Caco-2 (cell line): ENCODE results near the gene ATP1A4. TPM values are rescaled to one million over a fixed set of nuclear protein-coding genes. Genes with fewer than 3 reads are reported as not detected.

ENCODE experiments used
- BruUV-seq: library from RNA; stranded (reverse); fragments of 400-500 nt; replicated peaks from 2 replicates; lab custom pipeline; 2021; lab: Mats Ljungman, UMichigan
- CTCF ChIA-PET: fragments of 300-600 bp; sonication (Branson Sonifier 250); formaldehyde crosslinking; loops from one replicate; lab custom pipeline; 2022; ENCODE audit warnings: antibody characterized with exemption; lab: Charles Lee
- POLR2A ChIA-PET: fragments of 300-600 bp; sonication (Branson Sonifier 250); formaldehyde crosslinking; loops from one replicate; lab custom pipeline; 2022; ENCODE audit warnings: antibody characterized with exemption; lab: Charles Lee
- DNase-seq, 2 experiments: peaks; one replicate each; pipeline versions ENCODE4 v3.0.0 to v3.0.0-alpha.2; 2020 to 2022
- H3K27me3 ChIP-seq: replicated peaks from 2 replicates; pipeline ENCODE4 v1.6.0; 2011; ENCODE audit warnings: low read length; ENCODE audit not compliant: control insufficient read depth, insufficient read depth
- H3K36me3 ChIP-seq: 2 replicates; pipeline ENCODE4 v1.5.1; 2011; ENCODE audit warnings: low read length; ENCODE audit not compliant: control insufficient read depth, insufficient read depth
- H3K4me1 ChIP-seq: fragments of 250-450 bp; sonication (Bioruptor Pico); 2 replicates; pipeline ENCODE4 v1.5.1; 2020; ENCODE audit warnings: mild to moderate bottlenecking
- H3K4me3 ChIP-seq: 2 replicates; pipeline ENCODE4 v1.5.1; 2011; ENCODE audit warnings: low read depth, mild to moderate bottlenecking, control low read depth, low read length
- H3K9me3 ChIP-seq: fragments of 250-450 bp; sonication (Bioruptor Pico); 2 replicates; pipeline ENCODE4 v1.5.1; 2020; ENCODE audit warnings: mild to moderate bottlenecking, moderate library complexity
- H3K27ac Mint-ChIP-seq: one replicate; pipeline ENCODE4 v1.8.0; 2022; ENCODE audit warnings: mixed read lengths; ENCODE audit not compliant: unreplicated experiment
- H3K27me3 Mint-ChIP-seq: one replicate; pipeline ENCODE4 v1.8.0; 2022; ENCODE audit warnings: mixed read lengths; ENCODE audit not compliant: insufficient read depth, unreplicated experiment
- H3K36me3 Mint-ChIP-seq: one replicate; pipeline ENCODE4 v1.8.0; 2022; ENCODE audit warnings: mild to moderate bottlenecking, mixed read lengths; ENCODE audit not compliant: insufficient read depth, unreplicated experiment
- H3K4me1 Mint-ChIP-seq: one replicate; pipeline ENCODE4 v1.8.0; 2022; ENCODE audit warnings: low read depth, mixed read lengths; ENCODE audit not compliant: unreplicated experiment
- H3K4me3 Mint-ChIP-seq: one replicate; pipeline ENCODE4 v1.8.0; 2022; ENCODE audit warnings: mild to moderate bottlenecking, moderate library complexity, mixed read lengths; ENCODE audit not compliant: unreplicated experiment
- H3K9me3 Mint-ChIP-seq: one replicate; pipeline ENCODE4 v1.8.0; 2022; ENCODE audit warnings: mixed read lengths; ENCODE audit not compliant: unreplicated experiment
- intact Hi-C: fragments of 100-400 bp; cut with micrococcal nuclease; formaldehyde crosslinking; loops from one replicate; pipeline ENCODE4 v1.10.0; 2022; ENCODE audit not compliant: unreplicated experiment
- total RNA-seq: library from RNA; stranded (reverse); gene quantifications from 2 replicates; pipeline ENCODE4 v1.2.3, GENCODE V29; 2022
- TF ChIP-seq, protein P1 (sequence below), 2 experiments: fragments of 200-600 bp in 1 of 2; IDR thresholded peaks; 1 replicate in 1 of 2; 2 replicates in 1 of 2; pipeline versions ENCODE4 v1.5.1 to v1.8.0; 2011 to 2022; ENCODE audit warnings: antibody characterized with exemption in 1 of 2, control low read depth in 1 of 2, inconsistent platforms in 1 of 2, low read depth in 1 of 2, low read length in 1 of 2, mild to moderate bottlenecking in 1 of 2, moderate library complexity in 1 of 2; ENCODE audit not compliant: insufficient read depth in 1 of 2, severe bottlenecking in 1 of 2, unreplicated experiment in 1 of 2

ATP1A4 gene
- total RNA-seq, 1 experiment from 2014 or later: not detected

DNA sequence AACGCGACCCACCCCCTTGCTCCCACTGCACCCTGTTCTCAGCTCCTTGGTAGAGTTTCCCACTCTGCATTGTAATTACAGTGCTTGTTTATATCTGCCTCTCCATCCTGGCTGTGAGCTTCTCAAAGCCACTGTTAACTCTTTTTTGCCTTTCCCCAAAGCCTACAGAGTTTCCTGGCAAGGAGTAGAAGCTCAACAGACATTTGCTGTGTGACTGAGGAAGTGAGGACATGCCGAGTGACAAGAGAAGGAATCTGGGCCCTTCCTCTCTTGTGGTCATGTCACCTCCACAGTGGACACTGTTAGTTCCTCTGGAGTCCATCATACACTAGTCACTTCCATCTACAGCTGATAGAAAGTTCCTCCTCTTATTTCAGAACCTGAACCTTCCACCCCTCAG, 46.9 kb upstream of the ATP1A4 start:
- Mint-ChIP-seq H3K4me3 (no peak overlapping the region), H3K27me3 (no peaks in the 10 kb centered on the region), H3K36me3 (peaks cover 5% of the 10 kb centered on the region), H3K9me3 (no peaks in the 10 kb centered on the region), H3K27ac (no peak overlapping the region), H3K4me1 (peaks cover 28% of the 10 kb centered on the region)
- H3K27me3 ChIP-seq: no peaks in the 10 kb centered on the region
- peaks cover 14% of the 10 kb centered on the region for H3K4me1 ChIP-seq
- no peak for DNase-seq
- H3K9me3 ChIP-seq: no peaks in the 10 kb centered on the region
- no TSS peak for BruUV-seq
- ChIA-PET CTCF (interaction anchor here (1.1 to 1.7 kb wide), 2 partner anchors 115 to 250 kb away, joined by 3 to 4 read pairs; no protein-coding TSS in a partner anchor), POLR2A (no interaction called here)
- no peaks in the 10 kb centered on the region for H3K36me3 ChIP-seq
- TF ChIP-seq, protein P1, sequence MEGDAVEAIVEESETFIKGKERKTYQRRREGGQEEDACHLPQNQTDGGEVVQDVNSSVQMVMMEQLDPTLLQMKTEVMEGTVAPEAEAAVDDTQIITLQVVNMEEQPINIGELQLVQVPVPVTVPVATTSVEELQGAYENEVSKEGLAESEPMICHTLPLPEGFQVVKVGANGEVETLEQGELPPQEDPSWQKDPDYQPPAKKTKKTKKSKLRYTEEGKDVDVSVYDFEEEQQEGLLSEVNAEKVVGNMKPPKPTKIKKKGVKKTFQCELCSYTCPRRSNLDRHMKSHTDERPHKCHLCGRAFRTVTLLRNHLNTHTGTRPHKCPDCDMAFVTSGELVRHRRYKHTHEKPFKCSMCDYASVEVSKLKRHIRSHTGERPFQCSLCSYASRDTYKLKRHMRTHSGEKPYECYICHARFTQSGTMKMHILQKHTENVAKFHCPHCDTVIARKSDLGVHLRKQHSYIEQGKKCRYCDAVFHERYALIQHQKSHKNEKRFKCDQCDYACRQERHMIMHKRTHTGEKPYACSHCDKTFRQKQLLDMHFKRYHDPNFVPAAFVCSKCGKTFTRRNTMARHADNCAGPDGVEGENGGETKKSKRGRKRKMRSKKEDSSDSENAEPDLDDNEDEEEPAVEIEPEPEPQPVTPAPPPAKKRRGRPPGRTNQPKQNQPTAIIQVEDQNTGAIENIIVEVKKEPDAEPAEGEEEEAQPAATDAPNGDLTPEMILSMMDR (IDR thresholded peaks at IDR 0.05; ENCODE audit: insufficient read depth in 1 of 2, low read depth in 1 of 2, low read length in 1 of 2, severe bottlenecking in 1 of 2, unreplicated experiment in 1 of 2): no peak
- intact Hi-C loops: no loop called here
- H3K4me3 ChIP-seq: no peak overlapping the region

DNA sequence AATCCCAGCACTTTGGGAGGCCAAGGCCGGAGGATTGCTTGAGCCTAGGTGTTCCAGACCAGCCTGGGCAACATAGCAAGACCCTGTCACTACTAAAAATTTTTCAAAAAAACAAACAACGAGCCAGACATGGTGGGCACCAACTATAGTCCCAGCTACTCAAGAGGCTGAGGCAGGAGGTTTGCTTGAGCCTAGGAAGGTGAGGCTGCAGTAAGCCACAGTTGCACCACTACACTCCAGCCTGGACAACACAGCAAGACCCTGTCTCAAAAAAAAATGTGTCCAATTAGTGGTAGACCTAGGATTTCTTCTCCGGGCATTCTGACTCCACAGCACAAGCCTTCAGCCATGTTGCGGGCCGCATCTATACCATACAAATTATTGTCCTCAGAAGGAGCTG, 46.2 kb upstream of the ATP1A4 start:
- ChIA-PET CTCF (no interaction called here), POLR2A (no interaction called here)
- no peaks in the 10 kb centered on the region for H3K27me3 ChIP-seq
- H3K4me3 ChIP-seq: no peak overlapping the region
- DNase-seq: no peak
- no peaks in the 10 kb centered on the region for H3K27me3 Mint-ChIP-seq
- no peaks in the 10 kb centered on the region for H3K9me3 ChIP-seq
- H3K9me3 Mint-ChIP-seq: no peaks in the 10 kb centered on the region
- TF ChIP-seq, protein P1 (IDR thresholded peaks at IDR 0.05; ENCODE audit: insufficient read depth in 1 of 2, low read depth in 1 of 2, low read length in 1 of 2, severe bottlenecking in 1 of 2, unreplicated experiment in 1 of 2): no peak
- H3K4me1 Mint-ChIP-seq: peaks cover 31% of the 10 kb centered on the region
- H3K36me3 ChIP-seq: no peaks in the 10 kb centered on the region
- H3K36me3 Mint-ChIP-seq: peaks cover 5% of the 10 kb centered on the region
- H3K4me3 Mint-ChIP-seq: no peak overlapping the region
- intact Hi-C loops: no loop called here
- BruUV-seq: no TSS peak
- H3K4me1 ChIP-seq: peaks cover 14% of the 10 kb centered on the region
- no peak overlapping the region for H3K27ac Mint-ChIP-seq

GRCh38 chr1:160107512-160107911, 43.9 kb upstream of the ATP1A4 start:
- H3K27ac Mint-ChIP-seq: no peak overlapping the region
- Histone ChIP-seq H3K4me1 (peaks cover 8% of the 10 kb centered on the region), H3K9me3 (no peaks in the 10 kb centered on the region), H3K27me3 (no peaks in the 10 kb centered on the region), H3K4me3 (no peak overlapping the region), H3K36me3 (no peaks in the 10 kb centered on the region)
- CTCF ChIA-PET: interaction anchor here (2.3 kb wide), 1 partner anchor 112 kb away, joined by 6 read pairs; no protein-coding TSS in a partner anchor
- no peak overlapping the region for H3K4me3 Mint-ChIP-seq
- H3K9me3 Mint-ChIP-seq: no peaks in the 10 kb centered on the region
- H3K36me3 Mint-ChIP-seq: no peaks in the 10 kb centered on the region
- H3K27me3 Mint-ChIP-seq: no peaks in the 10 kb centered on the region
- POLR2A ChIA-PET: no interaction called here
- DNase-seq: no peak
- intact Hi-C loops: no loop called here
- TF ChIP-seq, protein P1 (IDR thresholded peaks at IDR 0.05; ENCODE audit: insufficient read depth in 1 of 2, low read depth in 1 of 2, low read length in 1 of 2, severe bottlenecking in 1 of 2, unreplicated experiment in 1 of 2): no peak
- BruUV-seq: no TSS peak
- H3K4me1 Mint-ChIP-seq: peaks cover 18% of the 10 kb centered on the region
